GM12878 (cell line): ENCODE data around the gene AKT1. TPM values are rescaled to one million over a fixed set of nuclear protein-coding genes. Genes with fewer than 3 reads are reported as not detected.

Experiments
- BMI1 ChIP-seq: fragments of 450-650 bp; IDR thresholded peaks from 2 replicates; pipeline ENCODE4 v1.6.1; 2016; ENCODE audit warnings: mild to moderate bottlenecking, moderate library complexity, borderline replicate concordance
- CBFB ChIP-seq: IDR thresholded peaks from 2 replicates; pipeline ENCODE4 v1.6.1; 2016; ENCODE audit warnings: antibody characterized with exemption, low read depth
- CHD2 ChIP-seq: IDR thresholded peaks from 2 replicates; pipeline ENCODE4 v1.6.1; 2011; ENCODE audit warnings: low read depth, low read length, improper control_type of control experiment, borderline replicate concordance
- ETV6 ChIP-seq, 2 experiments: fragments of 450-650 bp in 1 of 2; IDR thresholded peaks in 1 of 2; conservative IDR thresholded peaks in 1 of 2; 2 replicates each; pipeline ENCODE4 v1.6.1; 2014; ENCODE audit warnings: antibody characterized with exemption in 1 of 2, borderline replicate concordance in 1 of 2, low read depth in 1 of 2, mild to moderate bottlenecking in 1 of 2, moderate library complexity in 1 of 2
- GABPA ChIP-seq: IDR thresholded peaks from 2 replicates; pipeline ENCODE4 v1.6.1; 2014; ENCODE audit warnings: antibody characterized with exemption, low read depth, mild to moderate bottlenecking, inconsistent platforms
- HCFC1 ChIP-seq: fragments of 150-350 bp; IDR thresholded peaks from 2 replicates; pipeline ENCODE4 v1.6.1; 2014; ENCODE audit warnings: low read length
- IKZF1 ChIP-seq: fragments of 450-650 bp; conservative IDR thresholded peaks from 2 replicates; pipeline ENCODE4 v1.6.1; 2017; ENCODE audit warnings: antibody characterized with exemption, mild to moderate bottlenecking
- MAX ChIP-seq: IDR thresholded peaks from 2 replicates; pipeline ENCODE4 v1.6.1; 2012; ENCODE audit warnings: low read depth, low read length, improper control_type of control experiment
- MTA2 ChIP-seq: fragments of 450-650 bp; IDR thresholded peaks from 2 replicates; pipeline ENCODE4 v1.6.1; 2016; ENCODE audit warnings: low read depth, mild to moderate bottlenecking, moderate library complexity
- PAX8 ChIP-seq: fragments of 450-650 bp; IDR thresholded peaks from 2 replicates; pipeline ENCODE4 v1.6.1; 2017; ENCODE audit warnings: mild to moderate bottlenecking, moderate library complexity
- PBX3 ChIP-seq: IDR thresholded peaks from 2 replicates; pipeline ENCODE4 v1.6.1; 2011; ENCODE audit warnings: mild to moderate bottlenecking, low read depth, low read length, moderate library complexity; ENCODE audit not compliant: insufficient replicate concordance
- POLR2A ChIP-seq: IDR thresholded peaks from 2 replicates; pipeline ENCODE4 v1.6.1; 2011; ENCODE audit warnings: low read depth, mild to moderate bottlenecking, low read length
- RAD21 ChIP-seq: IDR thresholded peaks from 2 replicates; pipeline ENCODE4 v1.6.1; 2011; ENCODE audit warnings: mild to moderate bottlenecking, low read depth, low read length, moderate library complexity; ENCODE audit not compliant: insufficient read depth
- RELA ChIP-seq: fragments of 450-650 bp; IDR thresholded peaks from 2 replicates; pipeline ENCODE4 v1.8.0; 2014; ENCODE audit warnings: borderline replicate concordance; ENCODE audit not compliant: partially characterized antibody
- SMAD1 ChIP-seq: fragments of 450-650 bp; IDR thresholded peaks from 2 replicates; pipeline ENCODE4 v1.6.1; 2018; ENCODE audit warnings: mild to moderate bottlenecking, low read depth; ENCODE audit not compliant: partially characterized antibody
- SREBF1 ChIP-seq: IDR thresholded peaks from 2 replicates; pipeline ENCODE4 v1.6.1; 2012; ENCODE audit warnings: mild to moderate bottlenecking, low read length
- SREBF2 ChIP-seq: IDR thresholded peaks from 2 replicates; pipeline ENCODE4 v1.6.1; 2012; ENCODE audit warnings: mild to moderate bottlenecking, low read length
- SUPT20H ChIP-seq: IDR thresholded peaks from 2 replicates; pipeline ENCODE4 v1.6.1; 2011; ENCODE audit warnings: low read depth, mild to moderate bottlenecking, low read length, moderate library complexity, borderline replicate concordance; ENCODE audit not compliant: control insufficient read depth
- YY1 ChIP-seq: IDR thresholded peaks from 2 replicates; pipeline ENCODE4 v1.6.1; 2011; ENCODE audit warnings: low read depth, mild to moderate bottlenecking, low read length
- ZZZ3 ChIP-seq: IDR thresholded peaks from 2 replicates; pipeline ENCODE4 v1.6.1; 2011; ENCODE audit warnings: low read depth; ENCODE audit not compliant: control insufficient read depth, insufficient read length
- polyA plus RNA-seq, 11 experiments: library from polyadenylated mRNA; depleted of rRNA in 4 of 11; unstranded in 6 of 11; stranded (reverse) in 5 of 11; fragments of >200 nt; fragmentation: Nextera tagmentation in 4 of 11; fragmentation: Illumina TruSeq in 1 of 11; extraction: Ambion mirVana in 4 of 11; extraction: Trizol in 1 of 11; gene quantifications; 1 replicate in 1 of 11; 2 replicates in 10 of 11; pipeline versions ENCODE4 v1.2.1 to v1.2.3, GENCODE V29; 2011 to 2016; ENCODE audit warnings: inconsistent platforms in 2 of 11, missing spikeins in 2 of 11, low read depth in 1 of 11
- total RNA-seq, 4 experiments: library from RNA; depleted of rRNA in 3 of 4; stranded (reverse); fragments of >200 nt in 3 of 4; fragmentation: Illumina TruSeq in 1 of 4; extraction: Trizol in 1 of 4; gene quantifications; 2 replicates each; pipeline versions ENCODE4 v1.2.1 to v1.2.3, GENCODE V29; 2013 to 2021
- TF ChIP-seq, protein P1 (sequence below): fragments of 450-650 bp; IDR thresholded peaks from 2 replicates; pipeline ENCODE4 v1.6.1; 2017; ENCODE audit warnings: borderline replicate concordance

AKT1 gene
- total and polyA plus RNA-seq, 10 of the 15 experiments (the other 5 are each of a cell fraction or from before 2014, with no cell fraction given) = 0.63 to 110 (median 58.9) TPM

DNA sequence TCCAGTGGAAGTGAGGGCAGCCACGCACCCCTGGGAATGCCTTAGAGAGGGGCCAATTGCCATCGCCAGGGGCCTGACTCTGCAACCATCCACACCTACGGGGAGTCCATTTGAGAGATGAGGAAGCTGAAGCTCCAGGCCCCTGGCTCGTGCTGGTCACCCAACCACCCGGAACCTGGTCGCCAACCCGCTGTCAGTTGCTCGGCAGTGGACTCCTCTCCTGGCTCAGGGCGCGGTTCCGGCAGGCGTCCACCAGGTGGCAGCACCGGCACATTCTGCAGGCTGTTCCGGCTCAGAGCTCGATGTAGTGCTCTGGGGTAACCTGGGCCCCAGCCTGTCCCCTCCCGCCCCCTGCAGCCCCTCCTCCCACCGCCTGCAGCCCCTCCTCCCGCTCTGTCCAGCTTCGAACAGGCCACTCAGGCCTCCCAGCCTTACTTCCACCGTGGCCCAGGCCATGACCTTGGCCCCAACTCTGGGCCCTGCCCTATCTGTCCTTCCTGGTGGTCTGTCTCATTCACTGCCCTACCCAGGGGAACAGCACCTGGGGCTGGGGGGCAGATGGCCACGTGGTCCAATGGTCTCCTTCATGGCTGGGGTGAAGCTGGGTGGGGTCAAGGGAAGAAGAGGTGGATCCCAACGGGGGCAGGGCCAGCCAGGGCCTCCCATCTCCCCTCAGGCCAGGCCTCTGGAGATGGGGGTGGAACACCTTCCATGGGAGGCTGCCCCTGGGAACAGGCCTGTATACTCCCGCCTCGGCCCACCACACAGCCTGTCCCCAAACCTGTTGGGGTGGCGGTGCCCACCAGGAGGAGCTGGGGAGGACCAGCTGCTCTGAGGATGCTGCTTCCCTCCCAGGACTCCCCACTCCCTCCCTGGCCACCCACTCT, 26.9 kb downstream of the AKT1 start (continued):
- no peak for TF ChIP-seq BMI1
- TF ChIP-seq SREBF2 = no peak
- TF ChIP-seq HCFC1 = no peak
- 0 out of 2 replicates have a peak, but pooled peaks have one; percentile 13 for TF ChIP-seq IKZF1
- peak; percentile 80 for TF ChIP-seq RAD21
- no peak for TF ChIP-seq PAX8
- TF ChIP-seq CBFB = no peak
- peak; percentile 25; the same call in 1 of the 2 replicates for TF ChIP-seq MAX
- TF ChIP-seq RELA = no peak
- TF ChIP-seq MTA2 = no peak
- peak; percentile 66 for TF ChIP-seq YY1
- TF ChIP-seq POLR2A = peak; percentile 41
- TF ChIP-seq GABPA = no peak
- TF ChIP-seq ETV6 (conservative IDR thresholded peaks at IDR 0.05 in 1 of 2, IDR thresholded peaks at IDR 0.05 in 1 of 2; ENCODE audit: borderline replicate concordance in 1 of 2, low read depth in 1 of 2) = no peak
- TF ChIP-seq SREBF1 = no peak
- TF ChIP-seq SUPT20H = no peak
- TF ChIP-seq, protein P1, sequence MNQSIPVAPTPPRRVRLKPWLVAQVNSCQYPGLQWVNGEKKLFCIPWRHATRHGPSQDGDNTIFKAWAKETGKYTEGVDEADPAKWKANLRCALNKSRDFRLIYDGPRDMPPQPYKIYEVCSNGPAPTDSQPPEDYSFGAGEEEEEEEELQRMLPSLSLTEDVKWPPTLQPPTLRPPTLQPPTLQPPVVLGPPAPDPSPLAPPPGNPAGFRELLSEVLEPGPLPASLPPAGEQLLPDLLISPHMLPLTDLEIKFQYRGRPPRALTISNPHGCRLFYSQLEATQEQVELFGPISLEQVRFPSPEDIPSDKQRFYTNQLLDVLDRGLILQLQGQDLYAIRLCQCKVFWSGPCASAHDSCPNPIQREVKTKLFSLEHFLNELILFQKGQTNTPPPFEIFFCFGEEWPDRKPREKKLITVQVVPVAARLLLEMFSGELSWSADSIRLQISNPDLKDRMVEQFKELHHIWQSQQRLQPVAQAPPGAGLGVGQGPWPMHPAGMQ = no peak
- no peak for TF ChIP-seq ZZZ3
- 0 out of 2 replicates have a peak, but pooled peaks have one; percentile 29 for TF ChIP-seq CHD2
- no peak for TF ChIP-seq PBX3
- no peak for TF ChIP-seq SMAD1
